Heart right ventricle (tissue), 16 donors: ENCODE data around the gene ADORA1. TPM values are rescaled to one million over a fixed set of nuclear protein-coding genes. Genes with fewer than 3 reads are reported as not detected.

Source experiments
- ATAC-seq, 8 donors: fragments of 200-7000 bp; cut with Tn5 transposase; one replicate each; pipeline ENCODE4 v1.9.1; 2020; ENCODE audit warnings: mild to moderate bottlenecking in 8 of 8, moderate library complexity in 8 of 8, moderate number of reproducible peaks in 1 of 8
- DNase-seq, 2 donors: peaks; one replicate each; pipeline ENCODE4 v3.0.0-alpha.2; 2020
- H3K27ac ChIP-seq, 10 donors: fragments of 200-600 bp; sonication (generic) in 2 of 10; one replicate each; pipeline versions ENCODE4 v1.5.0 to v1.8.0; 2020 to 2022; ENCODE audit warnings: mild to moderate bottlenecking in 3 of 10
- H3K27me3 ChIP-seq, 7 donors: fragments of 200-600 bp; one replicate each; pipeline ENCODE4 v1.8.0; 2021 to 2022; ENCODE audit warnings: mild to moderate bottlenecking in 2 of 7
- H3K36me3 ChIP-seq, 9 donors: fragments of 200-600 bp; sonication (generic) in 1 of 9; one replicate each; pipeline versions ENCODE4 v1.5.0 to v1.8.0; 2020 to 2022; ENCODE audit warnings: mild to moderate bottlenecking in 2 of 9
- H3K4me1 ChIP-seq, 9 donors: fragments of 200-600 bp; sonication (generic) in 1 of 9; one replicate each; pipeline versions ENCODE4 v1.5.0 to v1.8.0; 2020 to 2022; ENCODE audit warnings: mild to moderate bottlenecking in 4 of 9
- H3K4me3 ChIP-seq, 10 donors: fragments of 200-600 bp; sonication (generic) in 2 of 10; one replicate each; pipeline versions ENCODE4 v1.5.0 to v1.8.0; 2020 to 2022; ENCODE audit warnings: mild to moderate bottlenecking in 7 of 10, moderate library complexity in 2 of 10
- H3K9me3 ChIP-seq, 11 donors: fragments of 200-600 bp in 10 of 11; sonication (generic) in 2 of 11; one replicate each; pipeline versions ENCODE4 v1.5.0 to v1.8.0; 2013 to 2022; ENCODE audit warnings: mild to moderate bottlenecking in 2 of 11, control low read depth in 1 of 11, moderate library complexity in 1 of 11
- CTCF ChIP-seq, 9 donors: fragments of 200-600 bp; sonication (generic) in 2 of 9; IDR thresholded peaks; one replicate each; pipeline versions ENCODE4 v1.5.0 to v1.8.0; 2021 to 2022; ENCODE audit warnings: antibody characterized with exemption in 9 of 9, mild to moderate bottlenecking in 5 of 9, moderate library complexity in 1 of 9
- WGBS, 2 donors: extraction: QIAGEN DNeasy Blood & Tissue Kit; methylation state at CpG; one replicate each; pipeline ENCODE4 v1.1.7; 2013; ENCODE audit warnings: inconsistent platforms in 1 of 2; 5-methylcytosine and 5-hydroxymethylcytosine counted together
- intact Hi-C, 10 donors: fragments of 100-400 bp; cut with DNase I; formaldehyde crosslinking; loops; one replicate each; pipeline versions ENCODE4 v1.11.1 to v1.14.2; 2022
- long read RNA-seq, 3 donors: library from polyadenylated mRNA; unstranded; transcript quantifications; one replicate each; pipeline ENCODE4 v2.0.0, GENCODE V29; 2020 to 2021
- polyA plus RNA-seq, 2 donors: library from polyadenylated mRNA; stranded (reverse); fragments of 200-250 nt; gene quantifications; one replicate each; pipeline ENCODE4 v1.2.3, GENCODE V29; 2013
- total RNA-seq, 10 donors: library from RNA; stranded (reverse); fragmentation: NEBNext Ultra II Directional in 3 of 10; extraction: Animal tissue kit (Norgen Biotek cat#: 25700) in 3 of 10; gene quantifications; one replicate each; pipeline versions ENCODE4 v1.2.1 to v1.2.4, GENCODE V29; 2021 to 2023
- donor health status: Arrhythmogenic right ventricular cardiomyopathy.
- donor health status: ischemic (EF 13 %, LVEDD 7.1; RV severe dilation, severe dysfunction).
- donor health status: healthy with polysubstance abuse.
- donor health status: DM: no; HTN: yes; CAD: no.
- donor health status: DM: no; HTN: no; CAD: no.
- donor health status: ischemic (EF 25% LVEDD 6.9; RV normal size, moderate dysfunction).
- donor health status: ischemic (EF 25% LVEDD 5.7; RV mildly dilated, moderate dysfunction).
- donor health status: healthy.
- donor health status: DM: yes; HTN: yes; CAD: no.
- donor health status: Ischemic cardiomyopathy.
- donor health status: ischemic (EF 35%, LVEDD 5.7; RV mildly dilated, moderate dysfunction).
- donor health status: nonischemic (EF 11% LVEDD 7.7; RV severe dilation, severe dysfunction).
- donor health status: DM: yes; HTN: yes; CAD: no.
- donor health status: PGD.
- donor health status: ischemic (EF 29% LVEDD 5.4; RV normal size, mild dysfunction).
- donor health status: nonischemic (EF 23%, LVEDD 6.1; RV moderate dilation, normal function).

Gene ADORA1
- total RNA-seq (10 to 100 TPM in 4 of 10 donors, 1 to 10 TPM in 6; 5.1 to 12.2 (median 9.3) TPM), polyA plus RNA-seq (1 to 10 TPM; 1.8 to 8.3 TPM)
- long read RNA-seq, donor 1, partial matches to known transcripts: 18 of 21 reads
- long read RNA-seq, donor 1, other reads (novel, unspliced or antisense): 2 of 21 reads
- long read RNA-seq, donor 2, partial matches to known transcripts: 23 of 25 reads
- long read RNA-seq, donor 2, other reads (novel, unspliced or antisense): 2 of 25 reads
- long read RNA-seq, donor 3, partial matches to known transcripts: 0 of 1 reads
- long read RNA-seq, donor 3, other reads (novel, unspliced or antisense): 1 of 1 reads

DNA sequence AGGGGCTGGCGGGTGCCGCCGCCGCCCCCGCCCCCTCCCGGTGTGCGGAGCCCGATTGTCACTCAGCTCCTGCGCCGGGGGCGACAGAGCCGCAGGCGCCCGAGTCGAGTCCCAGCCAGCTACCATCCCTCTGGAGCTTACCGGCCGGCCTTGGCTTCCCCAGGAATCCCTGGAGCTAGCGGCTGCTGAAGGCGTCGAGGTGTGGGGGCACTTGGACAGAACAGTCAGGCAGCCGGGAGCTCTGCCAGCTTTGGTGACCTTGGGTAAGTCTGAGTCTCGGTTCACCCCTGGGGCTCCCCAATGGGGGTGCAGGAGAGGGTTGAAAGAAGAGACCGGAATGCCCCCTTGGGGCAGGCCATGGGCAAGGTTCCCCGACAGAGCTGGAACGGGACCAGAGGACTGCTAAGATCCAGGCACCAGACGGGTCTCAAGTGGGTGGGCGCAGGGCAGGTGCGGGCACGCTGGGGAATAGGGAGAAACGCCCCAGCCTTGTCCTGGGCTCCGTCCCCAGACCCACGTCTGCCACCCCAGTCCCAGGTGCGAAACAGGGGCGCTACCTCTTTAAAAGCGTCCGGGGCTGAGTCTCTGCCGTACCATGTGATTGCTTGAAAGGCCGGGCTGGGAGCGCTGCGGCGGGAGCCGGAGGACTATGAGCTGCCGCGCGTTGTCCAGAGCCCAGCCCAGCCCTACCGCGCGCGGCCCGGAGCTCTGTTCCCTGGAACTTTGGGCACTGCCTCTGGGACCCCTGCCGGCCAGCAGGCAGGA is at the start of gene ADORA1:
Gene ADORA1 (plus strand): TSS at position 61 of the 765 bp plus-strand sequence. CDS start 1,116 bp downstream, outside the sequence.
- Histone ChIP-seq H3K36me3 (no peaks in the 10 kb centered on the region), H3K27me3 (peaks cover 0 to 71% (median 21%) of the 10 kb centered on the region in 7 donors), H3K4me1 (peaks cover 23 to 70% (median 49%) of the 10 kb centered on the region in 9 donors), H3K9me3 (no peaks in the 10 kb centered on the region), H3K4me3 (peak within 1 kb of the TSS in 9 of 10 donors; percentile 29 to 58 (median 49)), H3K27ac (peak within 1 kb of the TSS; percentile 58 to 91 (median 81))
- DNase-seq: peak; percentile 62 to 65
- ATAC-seq: peak; percentile 83 to 88 (median 84)
- peak in 2 of 9 donors; percentile 15 to 26 for TF ChIP-seq CTCF (IDR thresholded peaks at IDR 0.05)
- intact Hi-C loops: loop anchor here in 5 of 10 donors (5.0 kb wide), 2 partner anchors 39 to 91 kb away; no protein-coding TSS in a partner anchor
- 1% methylated on average over 51 of the region's 51 CpGs for WGBS, 2 donors

GRCh38 chr1:203077956-203078355 is 49.6 kb upstream of the ADORA1 start:
- TF ChIP-seq CTCF (IDR thresholded peaks at IDR 0.05): no peak
- Histone ChIP-seq H3K9me3 (no peaks in the 10 kb centered on the region), H3K4me3 (no peak overlapping the region), H3K4me1 (peaks cover 0 to 29% (median 12%) of the 10 kb centered on the region in 9 donors), H3K27ac (no peak overlapping the region), H3K27me3 (peaks cover 0 to 39% (median 15%) of the 10 kb centered on the region in 7 donors), H3K36me3 (peaks cover 0 to 9% (median 0%) of the 10 kb centered on the region in 9 donors)
- intact Hi-C loops: no loop called here
- DNase-seq: no peak
- WGBS, 2 donors: 97 to 98% methylated on average over 2 of the region's 2 CpGs
- no peak for ATAC-seq

DNA sequence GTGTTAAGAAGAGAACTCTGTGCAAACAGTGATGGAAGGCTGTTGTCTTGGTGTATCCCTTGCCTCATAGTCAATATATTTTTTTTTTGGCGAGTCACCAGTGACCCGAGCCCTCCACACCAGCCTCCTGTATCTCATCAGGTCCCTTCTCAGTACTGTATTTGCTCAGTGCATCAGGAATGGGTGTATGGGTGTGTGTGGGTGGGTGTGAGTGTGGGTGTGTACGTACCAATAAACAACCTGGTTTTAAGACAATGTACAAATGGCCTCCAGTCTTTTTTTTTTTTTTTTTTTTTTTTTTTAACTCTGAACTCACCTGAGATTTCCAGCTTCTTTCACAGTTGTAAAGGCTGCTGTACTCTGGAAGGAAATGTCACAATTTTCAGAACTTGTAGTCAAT is 49.0 kb upstream of the ADORA1 start:
- no peak for TF ChIP-seq CTCF (IDR thresholded peaks at IDR 0.05)
- ATAC-seq (no peak), DNase-seq (no peak)
- intact Hi-C loops: no loop called here
- peaks cover 0 to 30% (median 12%) of the 10 kb centered on the region in 9 donors for H3K4me1 ChIP-seq
- no peaks in the 10 kb centered on the region for H3K9me3 ChIP-seq
- H3K36me3 ChIP-seq: peaks cover 0 to 9% (median 0%) of the 10 kb centered on the region in 9 donors
- WGBS, 2 donors: 93 to 95% methylated on average over 3 of the region's 3 CpGs
- H3K4me3 ChIP-seq: no peak overlapping the region
- no peak overlapping the region for H3K27ac ChIP-seq
- peaks cover 0 to 39% (median 15%) of the 10 kb centered on the region in 7 donors for H3K27me3 ChIP-seq

- H3K9me3 ChIP-seq: no peaks in the 10 kb centered on the region
- no peak for ATAC-seq
- H3K27me3 ChIP-seq: peaks cover 0 to 20% (median 5%) of the 10 kb centered on the region in 7 donors
- WGBS, 2 donors: 95 to 98% methylated on average over 5 of the region's 5 CpGs
- no peak overlapping the region for H3K27ac ChIP-seq
- no peak for DNase-seq
- peaks cover 0 to 19% (median 7%) of the 10 kb centered on the region in 9 donors for H3K4me1 ChIP-seq
- intact Hi-C loops: no loop called here
- no peak overlapping the region for H3K4me3 ChIP-seq
- H3K36me3 ChIP-seq: peaks cover 0 to 7% (median 0%) of the 10 kb centered on the region in 9 donors
- no peak for TF ChIP-seq CTCF (IDR thresholded peaks at IDR 0.05)
Measured at GRCh38 chr1:203080456-203080855, 47.1 kb upstream of the ADORA1 start.
